ENCODE results near the gene WEE2.

The WEE2 gene

DNA sequence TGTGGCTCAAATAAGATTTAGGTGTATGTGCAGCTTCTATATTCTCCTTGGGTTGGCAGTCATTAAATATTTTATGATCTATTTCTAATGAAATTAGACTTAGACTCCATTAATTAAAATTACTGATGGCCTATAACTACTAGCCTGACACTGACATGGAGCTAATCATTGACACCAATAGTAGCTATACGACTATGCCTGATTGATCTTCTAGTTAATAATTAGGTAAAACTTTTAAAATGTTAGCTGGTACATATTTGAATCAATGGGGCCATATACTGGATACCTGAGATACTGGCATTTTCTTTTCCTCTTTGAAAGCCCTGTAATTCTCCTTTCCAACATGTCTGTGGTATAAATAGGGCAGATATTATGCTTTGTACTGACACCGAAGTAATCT lies 14.4 kb downstream of the WEE2 start:
- TF ChIP-seq, protein P1, sequence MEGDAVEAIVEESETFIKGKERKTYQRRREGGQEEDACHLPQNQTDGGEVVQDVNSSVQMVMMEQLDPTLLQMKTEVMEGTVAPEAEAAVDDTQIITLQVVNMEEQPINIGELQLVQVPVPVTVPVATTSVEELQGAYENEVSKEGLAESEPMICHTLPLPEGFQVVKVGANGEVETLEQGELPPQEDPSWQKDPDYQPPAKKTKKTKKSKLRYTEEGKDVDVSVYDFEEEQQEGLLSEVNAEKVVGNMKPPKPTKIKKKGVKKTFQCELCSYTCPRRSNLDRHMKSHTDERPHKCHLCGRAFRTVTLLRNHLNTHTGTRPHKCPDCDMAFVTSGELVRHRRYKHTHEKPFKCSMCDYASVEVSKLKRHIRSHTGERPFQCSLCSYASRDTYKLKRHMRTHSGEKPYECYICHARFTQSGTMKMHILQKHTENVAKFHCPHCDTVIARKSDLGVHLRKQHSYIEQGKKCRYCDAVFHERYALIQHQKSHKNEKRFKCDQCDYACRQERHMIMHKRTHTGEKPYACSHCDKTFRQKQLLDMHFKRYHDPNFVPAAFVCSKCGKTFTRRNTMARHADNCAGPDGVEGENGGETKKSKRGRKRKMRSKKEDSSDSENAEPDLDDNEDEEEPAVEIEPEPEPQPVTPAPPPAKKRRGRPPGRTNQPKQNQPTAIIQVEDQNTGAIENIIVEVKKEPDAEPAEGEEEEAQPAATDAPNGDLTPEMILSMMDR (conservative IDR thresholded peaks at IDR 0.05; ENCODE audit: low read depth, low read length), result no peak
- H3K4me3 ChIP-seq (ENCODE audit: low read length), result no peak overlapping the region
- no peak for DNase-seq (ENCODE audit: low read depth)

DNA sequence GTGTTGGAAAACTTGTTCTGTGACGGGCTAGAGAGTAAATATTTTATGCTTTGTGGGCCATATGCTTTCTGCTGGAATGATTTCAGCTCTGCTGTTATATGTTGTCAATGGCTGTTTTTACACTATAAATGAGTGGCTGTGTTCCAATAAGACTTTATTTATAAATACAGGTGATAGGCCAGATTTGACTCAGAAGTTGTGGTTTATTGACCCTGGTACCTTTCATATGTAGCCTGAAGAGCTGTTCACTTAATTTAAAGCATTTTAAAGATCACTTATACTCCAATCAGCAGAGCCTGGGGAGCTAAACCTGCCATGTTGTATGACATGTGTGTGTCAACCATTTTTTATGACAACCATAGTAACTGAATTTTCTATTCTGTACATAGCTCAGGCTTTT lies 20.9 kb downstream of the WEE2 start:
- DNase-seq (ENCODE audit: low read depth), result no peak
- H3K4me3 ChIP-seq (ENCODE audit: low read length), result no peak overlapping the region
- TF ChIP-seq, protein P1 (conservative IDR thresholded peaks at IDR 0.05; ENCODE audit: low read depth, low read length), result no peak

DNA sequence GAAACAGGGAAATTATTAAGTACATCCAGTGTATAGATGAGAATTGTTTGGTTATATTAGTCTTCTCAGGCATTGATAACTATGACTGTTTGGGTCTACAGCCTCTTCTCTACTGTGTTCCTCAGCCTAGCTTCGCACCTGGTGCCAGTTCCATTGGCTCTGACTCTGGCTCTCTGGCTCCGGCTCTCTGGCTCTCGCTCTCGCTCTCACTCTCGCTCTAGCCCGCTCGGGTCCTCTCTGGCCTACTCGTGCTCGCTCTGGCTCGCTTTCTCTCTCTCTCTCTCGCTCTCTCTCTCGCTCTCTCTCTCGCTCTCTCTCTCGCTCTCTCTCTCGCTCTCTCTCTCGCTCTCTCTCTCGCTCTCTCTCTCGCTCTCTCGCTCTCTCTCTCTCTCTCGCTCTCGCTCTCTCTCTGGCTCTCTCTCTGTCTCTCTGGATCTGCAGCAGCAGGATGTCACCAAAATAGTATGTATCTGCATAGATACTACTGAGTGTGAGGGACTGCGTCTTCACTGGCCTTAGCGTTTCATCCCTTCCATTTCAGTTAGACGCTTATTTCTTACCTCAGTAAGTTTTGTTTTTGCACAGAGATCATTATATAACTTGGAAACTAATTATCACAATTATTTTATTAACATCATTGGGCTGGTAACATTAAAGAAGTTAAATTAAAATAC lies 23.5 kb downstream of the WEE2 start:
- H3K4me3 ChIP-seq (ENCODE audit: low read length), result no peak overlapping the region
- DNase-seq (ENCODE audit: low read depth), result no peak
- TF ChIP-seq, protein P1 (conservative IDR thresholded peaks at IDR 0.05; ENCODE audit: low read depth, low read length), result no peak

DNA sequence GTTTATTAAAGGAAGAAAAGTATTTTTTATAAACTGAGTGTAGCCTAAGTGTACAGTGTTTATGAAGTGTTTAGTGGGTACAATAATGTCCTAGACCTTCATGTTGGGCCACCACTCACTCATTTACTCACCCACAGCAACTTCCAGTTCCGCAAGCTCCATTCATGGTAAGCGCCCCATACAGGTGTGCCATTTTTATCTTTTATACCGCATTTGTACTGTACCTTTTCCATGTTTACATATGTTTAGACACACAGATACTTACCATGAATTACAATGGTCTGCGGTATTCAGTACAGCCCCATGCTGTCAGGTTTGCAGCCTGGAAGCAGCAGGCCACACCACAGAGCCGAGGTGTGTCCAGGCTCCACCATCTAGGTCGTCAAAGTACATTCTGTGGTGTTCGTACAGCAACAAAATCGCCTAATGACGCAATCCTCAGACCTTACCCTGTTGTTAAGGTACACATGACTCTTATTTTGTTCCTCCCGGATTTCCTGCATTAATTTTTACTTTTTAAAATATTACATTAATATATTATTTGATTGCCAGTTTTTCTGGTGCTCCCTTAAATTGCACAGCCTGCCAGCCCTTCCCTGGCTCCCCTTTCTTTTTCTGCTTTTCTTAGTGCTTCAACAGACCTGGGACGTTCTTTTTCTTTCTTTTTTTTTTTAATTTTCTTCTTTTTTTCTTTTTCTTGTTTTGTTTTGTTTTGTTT lies 29.1 kb downstream of the WEE2 start:
- peak overlapping the region; percentile 84 for H3K4me3 ChIP-seq (ENCODE audit: low read length)
- no peak for DNase-seq (ENCODE audit: low read depth)
- TF ChIP-seq, protein P1 (conservative IDR thresholded peaks at IDR 0.05; ENCODE audit: low read depth, low read length), result no peak

DNA sequence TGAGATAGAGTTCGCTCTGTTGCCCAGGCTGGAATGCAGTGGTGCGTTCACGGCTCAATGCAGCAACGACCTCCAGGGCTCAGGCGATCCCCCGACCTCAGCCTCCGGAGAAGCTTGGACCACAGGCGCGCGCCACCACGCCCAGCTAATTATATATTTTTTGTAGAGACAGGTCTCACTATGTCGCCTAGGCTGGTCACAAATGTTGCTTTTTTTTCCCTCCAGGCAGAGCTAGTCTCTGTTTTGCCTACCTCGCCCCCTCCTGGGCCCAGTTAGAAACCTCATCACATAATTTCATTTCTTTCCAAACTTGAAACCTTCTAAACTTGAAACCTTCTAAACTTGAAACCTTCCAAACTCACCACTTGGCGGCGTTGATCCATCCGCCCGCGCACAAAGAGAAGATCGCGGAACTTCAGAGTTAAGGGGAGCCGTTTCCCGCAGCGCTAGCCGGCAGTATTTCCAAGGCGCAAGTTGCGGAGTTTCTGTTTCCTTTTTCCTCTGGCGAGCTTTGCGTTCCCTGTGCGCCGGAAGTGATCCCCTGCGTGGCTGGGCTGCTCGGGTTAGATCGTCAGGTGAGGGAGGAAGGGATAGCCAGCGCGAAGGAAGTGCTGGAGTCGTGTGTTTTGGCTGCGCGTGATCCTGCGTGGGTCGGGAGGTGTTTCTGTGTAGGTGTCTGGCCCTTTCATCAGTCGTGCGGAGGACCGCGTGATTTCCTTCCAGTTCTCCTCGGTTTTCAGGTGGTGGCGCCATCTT lies 29.9 kb downstream of the WEE2 start, which contains the start of gene SSBP1:
SSBP1 (plus strand) TSS at position 523 of the 756 bp plus-strand sequence. CDS start 809 bp downstream, outside the sequence.
- peak within 1 kb of the TSS; percentile 84 for H3K4me3 ChIP-seq (ENCODE audit: low read length)
- DNase-seq (ENCODE audit: low read depth), result peak; percentile 93
- TF ChIP-seq, protein P1 (conservative IDR thresholded peaks at IDR 0.05; ENCODE audit: low read depth, low read length), result peak; percentile 83

DNA sequence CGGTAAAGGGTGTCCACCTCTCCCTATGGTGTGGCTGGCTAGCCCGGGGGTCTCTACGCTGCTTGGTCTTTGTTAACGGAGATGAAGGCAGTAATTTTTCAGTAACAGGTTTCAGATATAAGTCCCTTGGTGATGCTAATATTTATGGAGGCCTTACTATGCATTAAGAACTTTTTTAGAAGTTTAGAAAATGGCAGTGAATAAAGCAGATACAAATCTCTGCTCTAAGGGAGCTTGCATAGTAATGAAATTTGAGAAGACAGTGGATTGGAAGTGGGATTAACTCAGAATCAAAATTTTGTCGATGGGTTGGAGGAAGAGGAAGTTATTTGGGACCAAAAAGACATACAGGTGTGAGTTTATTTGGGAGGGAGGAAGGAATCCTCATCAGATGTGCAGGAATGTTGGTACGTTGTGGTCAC lies 30.4 kb downstream of the WEE2 start:
- DNase-seq (ENCODE audit: low read depth), result no peak
- H3K4me3 ChIP-seq (ENCODE audit: low read length), result peak overlapping the region; percentile 84
- TF ChIP-seq, protein P1 (conservative IDR thresholded peaks at IDR 0.05; ENCODE audit: low read depth, low read length), result peak; percentile 43
